HEK293 (cell line): Measurements from ENCODE around the gene TARBP1.
A peak's percentile ranks its signal among the peaks of the same experiment; 100 is the strongest.

Experiments
- CTCF ChIA-PET: fragments of 350-600 bp; formaldehyde crosslinking; extraction: SDS; loops from one replicate; lab custom pipeline; 2021; ENCODE audit warnings: antibody characterized with exemption; lab: Yijun Ruan, JAX
- POLR2A ChIA-PET: fragments of 300-600 bp; formaldehyde crosslinking; extraction: SDS; loops from one replicate; lab custom pipeline; 2020; ENCODE audit warnings: antibody characterized with exemption, inconsistent platforms; lab: Yijun Ruan, JAX
- H3K27ac ChIP-seq: fragments of 200-500 bp; sonication (Bioruptor generic); 2 replicates; pipeline ENCODE4 v1.5.1; 2014; ENCODE audit warnings: low read depth, low read length, control low read depth, inconsistent platforms; ENCODE audit errors: extremely low read depth
- H3K36me3 ChIP-seq, 2 experiments: fragments of 200-500 bp in 1 of 2; sonication (Bioruptor generic) in 1 of 2; 1 replicate in 1 of 2; 2 replicates in 1 of 2; pipeline ENCODE4 v1.5.1; 2014 to 2017; ENCODE audit warnings: inconsistent platforms in 2 of 2, low read length in 2 of 2; ENCODE audit not compliant: control insufficient read depth in 2 of 2, insufficient read depth in 1 of 2
- H3K4me1 ChIP-seq: fragments of 200-500 bp; sonication (Bioruptor generic); 2 replicates; pipeline ENCODE4 v1.5.1; 2014; ENCODE audit warnings: mild to moderate bottlenecking, low read length, inconsistent platforms; ENCODE audit not compliant: control insufficient read depth, insufficient read depth
- H3K4me3 ChIP-seq: 2 replicates; pipeline ENCODE4 v1.5.1; 2011; ENCODE audit warnings: low read depth, mild to moderate bottlenecking, control low read depth, low read length, moderate library complexity
- H3K9me3 ChIP-seq: fragments of 200-500 bp; sonication (Bioruptor generic); 2 replicates; pipeline ENCODE4 v1.5.1; 2014; ENCODE audit warnings: low read depth, low read length, inconsistent platforms; ENCODE audit not compliant: control insufficient read depth, insufficient read depth
- KLF1 ChIP-seq: fragments of 450-650 bp; formaldehyde crosslinking; IDR thresholded peaks from 2 replicates; pipeline ENCODE4 v1.5.1; 2016; ENCODE audit warnings: missing biosample characterization, missing genetic modification characterization
- SCRT1 ChIP-seq: fragments of 450-650 bp; formaldehyde crosslinking; IDR thresholded peaks from 2 replicates; pipeline ENCODE4 v1.5.1; 2016; ENCODE audit warnings: missing biosample characterization, missing genetic modification characterization, borderline replicate concordance
- YY1 ChIP-seq: fragments of 450-650 bp; formaldehyde crosslinking; IDR thresholded peaks from 2 replicates; pipeline ENCODE4 v1.5.1; 2018; ENCODE audit warnings: missing biosample characterization, missing genetic modification characterization
- ZBTB20 ChIP-seq: fragments of 450-650 bp; formaldehyde crosslinking; IDR thresholded peaks from 2 replicates; pipeline ENCODE4 v1.5.1; 2016; ENCODE audit warnings: missing biosample characterization, missing genetic modification characterization
- ZFP69B ChIP-seq: fragments of 450-650 bp; formaldehyde crosslinking; IDR thresholded peaks from 2 replicates; pipeline ENCODE4 v1.5.1; 2016; ENCODE audit warnings: missing biosample characterization, missing genetic modification characterization
- ZNF10 ChIP-seq: fragments of 450-650 bp; formaldehyde crosslinking; IDR thresholded peaks from 2 replicates; pipeline ENCODE4 v1.5.1; 2017; ENCODE audit warnings: missing biosample characterization, missing genetic modification characterization
- ZNF223 ChIP-seq: fragments of 450-650 bp; formaldehyde crosslinking; IDR thresholded peaks from 2 replicates; pipeline ENCODE4 v1.5.1; 2016; ENCODE audit warnings: missing biosample characterization, missing genetic modification characterization
- ZNF354C ChIP-seq: fragments of 450-650 bp; formaldehyde crosslinking; IDR thresholded peaks from 2 replicates; pipeline ENCODE4 v1.5.1; 2016; ENCODE audit warnings: missing biosample characterization, missing genetic modification characterization, low read depth, borderline replicate concordance
- ZNF394 ChIP-seq: fragments of 450-650 bp; formaldehyde crosslinking; IDR thresholded peaks from 2 replicates; pipeline ENCODE4 v1.5.1; 2016; ENCODE audit warnings: missing biosample characterization, missing genetic modification characterization, mild to moderate bottlenecking, moderate library complexity, borderline replicate concordance
- ZNF510 ChIP-seq: fragments of 450-650 bp; formaldehyde crosslinking; IDR thresholded peaks from 2 replicates; pipeline ENCODE4 v1.5.1; 2018; ENCODE audit warnings: mild to moderate bottlenecking, missing genetic modification characterization, missing biosample characterization; ENCODE audit not compliant: insufficient replicate concordance
- ZNF561 ChIP-seq: fragments of 450-650 bp; IDR thresholded peaks from 2 replicates; pipeline ENCODE4 v1.5.1; 2018; ENCODE audit warnings: missing biosample characterization, missing genetic modification characterization, borderline replicate concordance
- ZNF571 ChIP-seq: fragments of 450-650 bp; formaldehyde crosslinking; IDR thresholded peaks from 2 replicates; pipeline ENCODE4 v1.5.0; 2017; ENCODE audit warnings: missing biosample characterization, missing genetic modification characterization
- ZNF624 ChIP-seq: fragments of 450-650 bp; formaldehyde crosslinking; IDR thresholded peaks from 2 replicates; pipeline ENCODE4 v1.5.1; 2017; ENCODE audit warnings: missing biosample characterization, missing genetic modification characterization
- ZNF660 ChIP-seq: fragments of 450-650 bp; IDR thresholded peaks from 2 replicates; pipeline ENCODE4 v1.5.1; 2018; ENCODE audit warnings: missing biosample characterization, mild to moderate bottlenecking, missing genetic modification characterization
- ZNF707 ChIP-seq: fragments of 450-650 bp; formaldehyde crosslinking; IDR thresholded peaks from 2 replicates; pipeline ENCODE4 v1.5.1; 2016; ENCODE audit warnings: missing biosample characterization, missing genetic modification characterization
- ZNF76 ChIP-seq: fragments of 450-650 bp; formaldehyde crosslinking; IDR thresholded peaks from 2 replicates; pipeline ENCODE4; 2016; ENCODE audit warnings: low read depth, missing biosample characterization, missing genetic modification characterization, borderline replicate concordance
- ZNF843 ChIP-seq: fragments of 450-650 bp; formaldehyde crosslinking; IDR thresholded peaks from 2 replicates; pipeline ENCODE4 v1.5.1; 2016; ENCODE audit warnings: missing biosample characterization, missing genetic modification characterization
- ZSCAN30 ChIP-seq: fragments of 450-650 bp; IDR thresholded peaks from 2 replicates; pipeline ENCODE4 v1.5.1; 2018; ENCODE audit warnings: missing biosample characterization, mild to moderate bottlenecking, missing genetic modification characterization, moderate library complexity
- ZXDB ChIP-seq: fragments of 450-650 bp; formaldehyde crosslinking; IDR thresholded peaks from 2 replicates; pipeline ENCODE4 v1.5.1; 2016; ENCODE audit warnings: missing biosample characterization, missing genetic modification characterization
- TF ChIP-seq, protein P1 (sequence below): fragments of 450-650 bp; formaldehyde crosslinking; IDR thresholded peaks from 2 replicates; pipeline ENCODE4 v1.5.1; 2016; ENCODE audit warnings: missing biosample characterization, missing genetic modification characterization, low read depth
- TF ChIP-seq, protein P2 (sequence below): fragments of 450-650 bp; formaldehyde crosslinking; IDR thresholded peaks from 2 replicates; pipeline ENCODE4 v1.5.1; 2016; ENCODE audit warnings: missing biosample characterization, missing genetic modification characterization
- TF ChIP-seq, protein P3 (sequence below): fragments of 450-650 bp; formaldehyde crosslinking; IDR thresholded peaks from 2 replicates; pipeline ENCODE4 v1.5.1; 2016; ENCODE audit warnings: missing biosample characterization, missing genetic modification characterization
- TF ChIP-seq, protein P4 (sequence below): fragments of 450-650 bp; formaldehyde crosslinking; IDR thresholded peaks from 2 replicates; pipeline ENCODE4 v1.5.1; 2016; ENCODE audit warnings: missing biosample characterization, missing genetic modification characterization

TARBP1 gene, protein sequence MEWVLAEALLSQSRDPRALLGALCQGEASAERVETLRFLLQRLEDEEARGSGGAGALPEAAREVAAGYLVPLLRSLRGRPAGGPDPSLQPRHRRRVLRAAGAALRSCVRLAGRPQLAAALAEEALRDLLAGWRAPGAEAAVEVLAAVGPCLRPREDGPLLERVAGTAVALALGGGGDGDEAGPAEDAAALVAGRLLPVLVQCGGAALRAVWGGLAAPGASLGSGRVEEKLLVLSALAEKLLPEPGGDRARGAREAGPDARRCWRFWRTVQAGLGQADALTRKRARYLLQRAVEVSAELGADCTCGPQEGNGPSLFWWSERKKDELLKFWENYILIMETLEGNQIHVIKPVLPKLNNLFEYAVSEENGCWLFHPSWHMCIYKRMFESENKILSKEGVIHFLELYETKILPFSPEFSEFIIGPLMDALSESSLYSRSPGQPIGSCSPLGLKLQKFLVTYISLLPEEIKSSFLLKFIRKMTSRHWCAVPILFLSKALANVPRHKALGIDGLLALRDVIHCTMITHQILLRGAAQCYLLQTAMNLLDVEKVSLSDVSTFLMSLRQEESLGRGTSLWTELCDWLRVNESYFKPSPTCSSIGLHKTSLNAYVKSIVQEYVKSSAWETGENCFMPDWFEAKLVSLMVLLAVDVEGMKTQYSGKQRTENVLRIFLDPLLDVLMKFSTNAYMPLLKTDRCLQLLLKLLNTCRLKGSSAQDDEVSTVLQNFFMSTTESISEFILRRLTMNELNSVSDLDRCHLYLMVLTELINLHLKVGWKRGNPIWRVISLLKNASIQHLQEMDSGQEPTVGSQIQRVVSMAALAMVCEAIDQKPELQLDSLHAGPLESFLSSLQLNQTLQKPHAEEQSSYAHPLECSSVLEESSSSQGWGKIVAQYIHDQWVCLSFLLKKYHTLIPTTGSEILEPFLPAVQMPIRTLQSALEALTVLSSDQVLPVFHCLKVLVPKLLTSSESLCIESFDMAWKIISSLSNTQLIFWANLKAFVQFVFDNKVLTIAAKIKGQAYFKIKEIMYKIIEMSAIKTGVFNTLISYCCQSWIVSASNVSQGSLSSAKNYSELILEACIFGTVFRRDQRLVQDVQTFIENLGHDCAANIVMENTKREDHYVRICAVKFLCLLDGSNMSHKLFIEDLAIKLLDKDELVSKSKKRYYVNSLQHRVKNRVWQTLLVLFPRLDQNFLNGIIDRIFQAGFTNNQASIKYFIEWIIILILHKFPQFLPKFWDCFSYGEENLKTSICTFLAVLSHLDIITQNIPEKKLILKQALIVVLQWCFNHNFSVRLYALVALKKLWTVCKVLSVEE (N-terminal part only)

DNA sequence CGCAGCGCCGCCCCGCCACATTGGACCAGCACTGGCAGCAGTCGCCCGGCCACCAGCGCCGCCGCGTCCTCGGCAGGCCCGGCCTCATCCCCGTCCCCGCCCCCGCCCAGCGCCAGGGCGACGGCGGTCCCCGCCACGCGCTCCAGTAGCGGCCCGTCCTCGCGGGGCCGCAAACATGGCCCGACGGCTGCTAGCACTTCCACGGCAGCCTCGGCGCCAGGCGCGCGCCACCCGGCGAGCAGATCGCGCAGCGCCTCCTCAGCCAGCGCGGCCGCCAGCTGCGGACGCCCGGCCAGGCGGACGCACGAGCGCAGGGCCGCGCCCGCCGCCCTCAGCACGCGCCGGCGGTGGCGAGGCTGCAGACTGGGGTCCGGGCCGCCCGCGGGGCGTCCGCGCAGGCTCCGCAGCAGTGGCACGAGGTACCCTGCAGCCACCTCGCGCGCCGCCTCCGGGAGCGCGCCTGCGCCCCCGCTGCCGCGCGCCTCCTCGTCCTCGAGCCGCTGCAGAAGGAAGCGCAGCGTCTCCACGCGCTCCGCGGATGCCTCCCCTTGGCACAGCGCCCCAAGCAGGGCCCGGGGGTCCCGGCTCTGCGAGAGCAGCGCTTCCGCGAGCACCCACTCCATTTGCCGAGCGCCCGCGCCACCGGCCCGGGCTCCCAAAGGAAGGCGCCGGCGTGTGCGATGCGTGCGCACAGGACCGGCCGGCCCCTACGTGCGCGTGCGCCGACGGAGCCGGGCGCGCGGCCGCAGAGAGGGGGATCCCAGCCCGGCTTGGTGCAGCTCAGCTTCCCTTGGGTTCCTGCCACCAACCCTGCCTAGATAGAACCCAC, at the start of gene TARBP1:
Gene TARBP1 (minus strand): TSS at position 699 of the 829 bp plus-strand sequence. CDS start 76 bp downstream, at position 623.
- Histone ChIP-seq H3K36me3 (no peaks in the 10 kb centered on the region), H3K27ac (peak within 1 kb of the TSS; percentile 88), H3K4me1 (peaks cover 26% of the 10 kb centered on the region), H3K9me3 (no peaks in the 10 kb centered on the region), H3K4me3 (peak within 1 kb of the TSS; percentile 81)
- CTCF ChIA-PET = interaction anchor here (0.5 to 1.9 kb wide), 5 partner anchors 21 to 1180 kb away, joined by 3 to 4 read pairs (median 4); no protein-coding TSS in a partner anchor
- POLR2A ChIA-PET = interaction anchor here (1.0 to 2.9 kb wide), 4 partner anchors 13 to 364 kb away, joined by 3 to 13 read pairs (median 4); partner anchors contain the start of gene COA6
- TF ChIP-seq ZNF561 (tag by site-specific recombination) = peak; percentile 95
- no peak for TF ChIP-seq SCRT1
- no peak for TF ChIP-seq ZNF510 (tag by site-specific recombination)
- no peak for TF ChIP-seq ZNF624 (tag by site-specific recombination)
- TF ChIP-seq, protein P1, sequence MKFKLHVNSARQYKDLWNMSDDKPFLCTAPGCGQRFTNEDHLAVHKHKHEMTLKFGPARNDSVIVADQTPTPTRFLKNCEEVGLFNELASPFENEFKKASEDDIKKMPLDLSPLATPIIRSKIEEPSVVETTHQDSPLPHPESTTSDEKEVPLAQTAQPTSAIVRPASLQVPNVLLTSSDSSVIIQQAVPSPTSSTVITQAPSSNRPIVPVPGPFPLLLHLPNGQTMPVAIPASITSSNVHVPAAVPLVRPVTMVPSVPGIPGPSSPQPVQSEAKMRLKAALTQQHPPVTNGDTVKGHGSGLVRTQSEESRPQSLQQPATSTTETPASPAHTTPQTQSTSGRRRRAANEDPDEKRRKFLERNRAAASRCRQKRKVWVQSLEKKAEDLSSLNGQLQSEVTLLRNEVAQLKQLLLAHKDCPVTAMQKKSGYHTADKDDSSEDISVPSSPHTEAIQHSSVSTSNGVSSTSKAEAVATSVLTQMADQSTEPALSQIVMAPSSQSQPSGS (tag by site-specific recombination) = no peak
- TF ChIP-seq ZNF394 (tag by site-specific recombination) = no peak
- TF ChIP-seq KLF1 (tag by site-specific recombination) = no peak
- peak; percentile 95 for TF ChIP-seq ZSCAN30 (tag by site-specific recombination)
- TF ChIP-seq ZFP69B (tag by site-specific recombination) = no peak
- no peak for TF ChIP-seq ZNF707 (tag by site-specific recombination)
- TF ChIP-seq ZNF10 = peak; percentile 70; the same call in 1 of the 2 replicates
- no peak for TF ChIP-seq YY1 (tag by site-specific recombination)
- peak; percentile 43; the same call in 1 of the 2 replicates for TF ChIP-seq ZXDB (tag by site-specific recombination)
- peak; percentile 93 for TF ChIP-seq ZNF660 (tag by site-specific recombination)
- TF ChIP-seq ZBTB20 (tag by site-specific recombination) = peak; percentile 60; the same call in 1 of the 2 replicates
- no peak for TF ChIP-seq ZNF843 (tag by site-specific recombination)
- TF ChIP-seq, protein P2, sequence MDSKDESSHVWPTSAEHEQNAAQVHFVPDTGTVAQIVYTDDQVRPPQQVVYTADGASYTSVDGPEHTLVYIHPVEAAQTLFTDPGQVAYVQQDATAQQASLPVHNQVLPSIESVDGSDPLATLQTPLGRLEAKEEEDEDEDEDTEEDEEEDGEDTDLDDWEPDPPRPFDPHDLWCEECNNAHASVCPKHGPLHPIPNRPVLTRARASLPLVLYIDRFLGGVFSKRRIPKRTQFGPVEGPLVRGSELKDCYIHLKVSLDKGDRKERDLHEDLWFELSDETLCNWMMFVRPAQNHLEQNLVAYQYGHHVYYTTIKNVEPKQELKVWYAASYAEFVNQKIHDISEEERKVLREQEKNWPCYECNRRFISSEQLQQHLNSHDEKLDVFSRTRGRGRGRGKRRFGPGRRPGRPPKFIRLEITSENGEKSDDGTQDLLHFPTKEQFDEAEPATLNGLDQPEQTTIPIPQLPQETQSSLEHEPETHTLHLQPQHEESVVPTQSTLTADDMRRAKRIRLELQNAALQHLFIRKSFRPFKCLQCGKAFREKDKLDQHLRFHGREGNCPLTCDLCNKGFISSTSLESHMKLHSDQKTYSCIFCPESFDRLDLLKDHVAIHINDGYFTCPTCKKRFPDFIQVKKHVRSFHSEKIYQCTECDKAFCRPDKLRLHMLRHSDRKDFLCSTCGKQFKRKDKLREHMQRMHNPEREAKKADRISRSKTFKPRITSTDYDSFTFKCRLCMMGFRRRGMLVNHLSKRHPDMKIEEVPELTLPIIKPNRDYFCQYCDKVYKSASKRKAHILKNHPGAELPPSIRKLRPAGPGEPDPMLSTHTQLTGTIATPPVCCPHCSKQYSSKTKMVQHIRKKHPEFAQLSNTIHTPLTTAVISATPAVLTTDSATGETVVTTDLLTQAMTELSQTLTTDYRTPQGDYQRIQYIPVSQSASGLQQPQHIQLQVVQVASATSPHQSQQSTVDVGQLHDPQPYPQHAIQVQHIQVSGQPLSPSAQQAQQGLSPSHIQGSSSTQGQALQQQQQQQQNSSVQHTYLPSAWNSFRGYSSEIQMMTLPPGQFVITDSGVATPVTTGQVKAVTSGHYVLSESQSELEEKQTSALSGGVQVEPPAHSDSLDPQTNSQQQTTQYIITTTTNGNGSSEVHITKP (tag by site-specific recombination) = peak; percentile 90; the same call in 1 of the 2 replicates
- no peak for TF ChIP-seq ZNF571
- TF ChIP-seq, protein P3, sequence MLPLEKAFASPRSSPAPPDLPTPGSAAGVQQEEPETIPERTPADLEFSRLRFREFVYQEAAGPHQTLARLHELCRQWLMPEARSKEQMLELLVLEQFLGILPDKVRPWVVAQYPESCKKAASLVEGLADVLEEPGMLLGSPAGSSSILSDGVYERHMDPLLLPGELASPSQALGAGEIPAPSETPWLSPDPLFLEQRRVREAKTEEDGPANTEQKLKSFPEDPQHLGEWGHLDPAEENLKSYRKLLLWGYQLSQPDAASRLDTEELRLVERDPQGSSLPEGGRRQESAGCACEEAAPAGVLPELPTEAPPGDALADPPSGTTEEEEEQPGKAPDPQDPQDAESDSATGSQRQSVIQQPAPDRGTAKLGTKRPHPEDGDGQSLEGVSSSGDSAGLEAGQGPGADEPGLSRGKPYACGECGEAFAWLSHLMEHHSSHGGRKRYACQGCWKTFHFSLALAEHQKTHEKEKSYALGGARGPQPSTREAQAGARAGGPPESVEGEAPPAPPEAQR (tag by site-specific recombination) = no peak
- TF ChIP-seq, protein P4, sequence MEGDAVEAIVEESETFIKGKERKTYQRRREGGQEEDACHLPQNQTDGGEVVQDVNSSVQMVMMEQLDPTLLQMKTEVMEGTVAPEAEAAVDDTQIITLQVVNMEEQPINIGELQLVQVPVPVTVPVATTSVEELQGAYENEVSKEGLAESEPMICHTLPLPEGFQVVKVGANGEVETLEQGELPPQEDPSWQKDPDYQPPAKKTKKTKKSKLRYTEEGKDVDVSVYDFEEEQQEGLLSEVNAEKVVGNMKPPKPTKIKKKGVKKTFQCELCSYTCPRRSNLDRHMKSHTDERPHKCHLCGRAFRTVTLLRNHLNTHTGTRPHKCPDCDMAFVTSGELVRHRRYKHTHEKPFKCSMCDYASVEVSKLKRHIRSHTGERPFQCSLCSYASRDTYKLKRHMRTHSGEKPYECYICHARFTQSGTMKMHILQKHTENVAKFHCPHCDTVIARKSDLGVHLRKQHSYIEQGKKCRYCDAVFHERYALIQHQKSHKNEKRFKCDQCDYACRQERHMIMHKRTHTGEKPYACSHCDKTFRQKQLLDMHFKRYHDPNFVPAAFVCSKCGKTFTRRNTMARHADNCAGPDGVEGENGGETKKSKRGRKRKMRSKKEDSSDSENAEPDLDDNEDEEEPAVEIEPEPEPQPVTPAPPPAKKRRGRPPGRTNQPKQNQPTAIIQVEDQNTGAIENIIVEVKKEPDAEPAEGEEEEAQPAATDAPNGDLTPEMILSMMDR (tag by site-specific recombination) = peak; percentile 59; the same call in 1 of the 2 replicates
- no peak for TF ChIP-seq ZNF354C (tag by site-specific recombination)
- peak; percentile 55; the same call in 1 of the 2 replicates for TF ChIP-seq ZNF76
- TF ChIP-seq ZNF223 (tag by site-specific recombination) = no peak
